Activated CD8-positive, alpha-beta memory T cell treated with anti-CD3 and anti-CD28 coated beads, Interleukin-2, amount 10 ng/mL, durations not matched to agents 7 days and 5 days (primary cell): ENCODE data around the gene DGKI. TPM values are rescaled to one million over a fixed set of nuclear protein-coding genes. Genes with fewer than 3 reads are reported as not detected.

Experiments used
- ATAC-seq: fragments of 150-1000 bp; cut with Tn5 transposase; one replicate; pipeline ENCODE4 v1.10.0; 2021; ENCODE audit warnings: moderate library complexity
- CTCF ChIA-PET: fragments of 350-600 bp; sonication (Branson Sonifier 250); formaldehyde crosslinking; loops from one replicate; lab custom pipeline; 2021; ENCODE audit warnings: antibody characterized with exemption; lab: Charles Lee
- DNase-seq: peaks from one replicate; pipeline ENCODE4 v3.0.0-alpha.2; 2020
- H3K27ac Mint-ChIP-seq: one replicate; pipeline ENCODE4 v1.8.0; 2021; ENCODE audit warnings: mild to moderate bottlenecking, mixed read lengths
- H3K27me3 Mint-ChIP-seq: one replicate; pipeline ENCODE4 v1.8.0; 2021; ENCODE audit warnings: mixed read lengths
- H3K36me3 Mint-ChIP-seq: one replicate; pipeline ENCODE4 v1.8.0; 2021; ENCODE audit warnings: mild to moderate bottlenecking, mixed read lengths
- H3K4me1 Mint-ChIP-seq: one replicate; pipeline ENCODE4 v1.8.0; 2021; ENCODE audit warnings: mixed read lengths
- H3K4me3 Mint-ChIP-seq: one replicate; pipeline ENCODE4 v1.8.0; 2021; ENCODE audit warnings: mild to moderate bottlenecking, moderate library complexity, mixed read lengths
- H3K9me3 Mint-ChIP-seq: one replicate; pipeline ENCODE4 v1.8.0; 2022; ENCODE audit warnings: low read depth, mixed read lengths
- total RNA-seq, 2 experiments: library from RNA; stranded (reverse); gene quantifications; one replicate each; pipeline ENCODE4 v1.2.3, GENCODE V29; 2021

Gene DGKI
- total RNA-seq, 2 experiments from 2014 or later: 2.2 TPM; not detected in 1

GRCh38 chr7:137668404-137668803, 178.4 kb downstream of the DGKI start:
- Mint-ChIP-seq H3K27ac (no peak overlapping the region), H3K4me1 (no peaks in the 10 kb centered on the region)
- CTCF ChIA-PET: interaction anchor here (2.1 kb wide), 1 partner anchor 12 kb away, joined by 9 read pairs; no protein-coding TSS in a partner anchor

GRCh38 chr7:137667633-137668387, 179.0 kb downstream of the DGKI start:
- Mint-ChIP-seq H3K4me1 (no peaks in the 10 kb centered on the region), H3K27me3 (peaks cover 15% of the 10 kb centered on the region), H3K27ac (no peak overlapping the region), H3K9me3 (no peaks in the 10 kb centered on the region), H3K36me3 (no peaks in the 10 kb centered on the region), H3K4me3 (no peak overlapping the region)
- no peak for DNase-seq
- CTCF ChIA-PET: interaction anchor here (2.1 kb wide), 1 partner anchor 11 kb away, joined by 9 read pairs; no protein-coding TSS in a partner anchor
- no peak for ATAC-seq

More at GRCh38 chr7:137668404-137668803, 178.4 kb downstream of the DGKI start:
- DNase-seq (no peak), ATAC-seq (no peak)
- Mint-ChIP-seq H3K27me3 (peaks cover 15% of the 10 kb centered on the region), H3K36me3 (no peaks in the 10 kb centered on the region), H3K4me3 (no peak overlapping the region), H3K9me3 (no peaks in the 10 kb centered on the region)

GRCh38 chr7:137664846-137665245, 181.9 kb downstream of the DGKI start:
- H3K9me3 Mint-ChIP-seq: no peaks in the 10 kb centered on the region
- DNase-seq (no peak), ATAC-seq (no peak)
- no peak overlapping the region for H3K27ac Mint-ChIP-seq
- H3K27me3 Mint-ChIP-seq: peaks cover 13% of the 10 kb centered on the region
- CTCF ChIA-PET: interaction anchor here (1.0 kb wide), 1 partner anchor 199 kb away, joined by 3 read pairs; no protein-coding TSS in a partner anchor
- H3K36me3 Mint-ChIP-seq: no peaks in the 10 kb centered on the region
- H3K4me1 Mint-ChIP-seq: no peaks in the 10 kb centered on the region
- no peak overlapping the region for H3K4me3 Mint-ChIP-seq

DNA sequence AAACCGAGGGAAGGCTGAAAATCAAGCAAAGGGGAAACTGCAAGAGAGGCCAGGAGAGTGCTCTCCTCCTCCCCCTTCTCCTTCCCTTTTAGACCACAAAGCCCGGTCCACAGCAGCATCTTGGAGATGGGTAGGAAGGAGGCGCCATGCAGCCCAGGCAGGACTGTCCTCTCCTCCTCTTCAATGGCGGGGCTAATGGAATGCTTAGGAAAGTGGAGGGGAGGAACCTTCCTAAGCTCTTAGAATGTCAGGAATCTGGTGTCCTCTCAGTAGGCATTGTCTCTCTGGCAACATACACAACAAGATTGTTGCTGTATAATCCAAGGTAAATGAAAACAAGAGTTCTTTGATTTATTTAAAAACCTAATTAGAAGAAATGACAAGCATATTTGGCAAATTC, 185.1 kb downstream of the DGKI start:
- CTCF ChIA-PET: interaction anchor here (0.6 kb wide), 1 partner anchor 18 kb away, joined by 3 read pairs; no protein-coding TSS in a partner anchor
- Mint-ChIP-seq H3K4me1 (no peaks in the 10 kb centered on the region), H3K27me3 (peaks cover 15% of the 10 kb centered on the region), H3K9me3 (no peaks in the 10 kb centered on the region), H3K4me3 (no peak overlapping the region), H3K27ac (no peak overlapping the region), H3K36me3 (no peaks in the 10 kb centered on the region)
- DNase-seq (no peak), ATAC-seq (no peak)

GRCh38 chr7:137658190-137658900, 188.4 kb downstream of the DGKI start:
- Mint-ChIP-seq H3K4me1 (no peaks in the 10 kb centered on the region), H3K27me3 (peaks cover 9% of the 10 kb centered on the region), H3K9me3 (no peaks in the 10 kb centered on the region), H3K27ac (no peak overlapping the region), H3K36me3 (no peaks in the 10 kb centered on the region), H3K4me3 (no peak overlapping the region)
- CTCF ChIA-PET: no interaction called here
- no peak for DNase-seq
- no peak for ATAC-seq

DNA sequence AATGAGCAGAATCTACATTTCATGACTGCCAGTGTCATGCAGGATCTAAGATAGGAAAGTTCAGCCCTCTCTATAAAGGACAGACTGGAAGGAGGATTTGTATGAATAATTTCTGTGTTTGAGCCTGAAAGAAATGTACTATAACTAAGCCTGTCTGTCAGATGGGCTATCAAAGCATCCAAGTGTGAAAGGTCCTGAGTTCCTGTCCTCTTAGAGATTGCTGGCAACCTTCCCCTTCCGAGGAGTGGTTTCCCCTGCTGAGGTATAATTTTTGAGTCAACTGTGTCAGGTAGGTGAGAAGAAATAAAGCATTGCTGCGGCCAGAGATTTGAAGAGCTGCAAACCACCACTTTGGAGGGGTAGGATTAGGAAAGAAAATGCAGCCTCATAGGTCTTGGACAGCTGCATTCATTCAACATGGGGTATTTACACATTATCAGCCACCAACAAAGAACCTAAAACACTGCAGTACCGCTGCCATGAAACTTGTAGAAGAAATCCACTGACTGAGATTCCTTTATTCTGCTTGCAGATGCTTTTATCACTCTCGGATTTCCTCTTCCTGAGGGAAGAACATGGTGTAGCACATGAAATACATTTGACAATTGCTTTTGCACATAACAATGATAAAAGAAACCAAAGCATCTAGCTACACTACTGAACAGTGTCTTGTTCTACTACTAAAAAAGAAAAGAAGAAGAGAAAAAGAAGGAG, 189.1 kb downstream of the DGKI start:
- H3K36me3 Mint-ChIP-seq: no peaks in the 10 kb centered on the region
- no peak overlapping the region for H3K27ac Mint-ChIP-seq
- CTCF ChIA-PET: interaction anchor here (1.3 to 4.2 kb wide), 4 partner anchors 10 to 350 kb away, joined by 3 to 25 read pairs (median 6); no protein-coding TSS in a partner anchor
- H3K4me3 Mint-ChIP-seq: no peak overlapping the region
- ATAC-seq: no peak
- H3K4me1 Mint-ChIP-seq: no peaks in the 10 kb centered on the region
- H3K9me3 Mint-ChIP-seq: no peaks in the 10 kb centered on the region
- no peak for DNase-seq
- peaks cover 9% of the 10 kb centered on the region for H3K27me3 Mint-ChIP-seq

DNA sequence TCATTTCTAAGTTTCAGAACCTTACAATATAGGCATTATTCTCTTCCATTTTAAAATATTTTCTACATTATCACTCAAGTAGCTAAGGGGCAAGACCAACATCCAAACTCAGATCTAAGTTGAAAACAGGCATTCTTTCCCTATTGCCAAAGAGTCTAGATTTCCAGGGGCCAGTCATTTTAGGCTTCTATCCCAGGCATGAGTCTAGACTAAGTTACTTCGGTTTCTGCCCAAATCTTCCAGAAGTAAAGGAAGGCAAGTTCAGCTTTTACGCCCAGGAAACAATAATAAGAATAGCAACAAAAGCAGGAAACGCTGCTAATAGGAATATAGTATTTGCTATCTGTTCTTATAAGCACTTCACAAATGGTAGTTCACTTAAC, 189.9 kb downstream of the DGKI start:
- no peak for DNase-seq
- Mint-ChIP-seq H3K4me1 (no peaks in the 10 kb centered on the region), H3K9me3 (no peaks in the 10 kb centered on the region), H3K4me3 (no peak overlapping the region), H3K27ac (no peak overlapping the region), H3K27me3 (peaks cover 9% of the 10 kb centered on the region), H3K36me3 (no peaks in the 10 kb centered on the region)
- CTCF ChIA-PET: interaction anchor here (0.8 to 4.2 kb wide), 22 partner anchors 11 to 360 kb away, joined by 3 to 25 read pairs (median 4); no protein-coding TSS in a partner anchor
- ATAC-seq: no peak

- CTCF ChIA-PET: interaction anchor here (0.8 to 4.2 kb wide), 26 partner anchors 11 to 360 kb away, joined by 3 to 25 read pairs (median 3); no protein-coding TSS in a partner anchor
- Mint-ChIP-seq H3K4me1 (no peaks in the 10 kb centered on the region), H3K36me3 (no peaks in the 10 kb centered on the region), H3K27ac (no peak overlapping the region), H3K27me3 (peaks cover 9% of the 10 kb centered on the region), H3K9me3 (no peaks in the 10 kb centered on the region), H3K4me3 (no peak overlapping the region)
- DNase-seq: peak; percentile 73
- peak; percentile 47 for ATAC-seq
These were observed 190.4 kb downstream of the DGKI start for GRCh38 chr7:137656227-137656849.

DNA sequence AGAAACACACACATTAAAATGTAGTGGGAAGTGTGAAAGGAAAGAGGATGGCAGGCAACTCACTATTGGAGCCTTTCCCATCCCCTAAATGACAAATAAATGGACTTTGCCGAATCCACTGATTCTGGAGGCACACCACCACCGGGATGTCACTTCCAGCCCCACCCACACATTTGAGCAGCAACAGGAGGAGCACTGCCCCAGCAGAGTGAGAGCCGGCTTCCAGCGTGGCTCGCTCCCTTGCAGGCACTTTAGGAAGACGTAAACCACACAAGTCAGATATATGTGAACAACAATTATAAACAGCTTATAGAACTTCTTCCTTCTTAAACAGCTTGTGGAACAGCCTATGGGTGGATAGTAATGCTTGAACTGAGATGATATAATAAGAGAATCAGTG, 191.0 kb downstream of the DGKI start:
- Mint-ChIP-seq H3K4me1 (no peaks in the 10 kb centered on the region), H3K27ac (no peak overlapping the region), H3K27me3 (peaks cover 9% of the 10 kb centered on the region), H3K36me3 (no peaks in the 10 kb centered on the region), H3K9me3 (no peaks in the 10 kb centered on the region), H3K4me3 (no peak overlapping the region)
- DNase-seq (no peak), ATAC-seq (no peak)
- CTCF ChIA-PET: interaction anchor here (0.8 to 4.2 kb wide), 22 partner anchors 11 to 361 kb away, joined by 3 to 25 read pairs (median 3); no protein-coding TSS in a partner anchor

DNA sequence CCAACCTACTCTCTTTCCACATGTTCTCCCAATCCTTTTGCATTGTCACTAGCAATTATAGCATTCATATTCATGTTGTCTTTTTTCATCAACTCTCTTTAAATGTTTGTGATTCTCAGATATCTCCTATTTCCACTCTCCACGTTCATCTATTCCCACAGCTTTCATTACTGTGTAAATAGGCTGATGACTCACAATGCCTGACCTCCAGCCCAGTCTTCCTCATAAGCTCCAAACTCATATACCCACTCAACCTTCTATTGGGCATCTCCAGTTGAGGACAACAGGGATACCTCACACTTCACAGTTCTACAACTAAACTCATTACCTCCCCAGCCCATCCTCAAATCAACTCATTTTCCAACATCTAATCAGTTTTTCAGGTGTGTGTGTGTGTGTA, 194.1 kb downstream of the DGKI start:
- no peak for ATAC-seq
- no peaks in the 10 kb centered on the region for H3K9me3 Mint-ChIP-seq
- H3K36me3 Mint-ChIP-seq: no peaks in the 10 kb centered on the region
- H3K4me3 Mint-ChIP-seq: no peak overlapping the region
- H3K27ac Mint-ChIP-seq: no peak overlapping the region
- peaks cover 3% of the 10 kb centered on the region for H3K27me3 Mint-ChIP-seq
- no peak for DNase-seq
- no peaks in the 10 kb centered on the region for H3K4me1 Mint-ChIP-seq
- CTCF ChIA-PET: interaction anchor here (0.7 to 1.4 kb wide), 2 partner anchors 50 to 251 kb away, joined by 3 to 5 read pairs; no protein-coding TSS in a partner anchor

DNA sequence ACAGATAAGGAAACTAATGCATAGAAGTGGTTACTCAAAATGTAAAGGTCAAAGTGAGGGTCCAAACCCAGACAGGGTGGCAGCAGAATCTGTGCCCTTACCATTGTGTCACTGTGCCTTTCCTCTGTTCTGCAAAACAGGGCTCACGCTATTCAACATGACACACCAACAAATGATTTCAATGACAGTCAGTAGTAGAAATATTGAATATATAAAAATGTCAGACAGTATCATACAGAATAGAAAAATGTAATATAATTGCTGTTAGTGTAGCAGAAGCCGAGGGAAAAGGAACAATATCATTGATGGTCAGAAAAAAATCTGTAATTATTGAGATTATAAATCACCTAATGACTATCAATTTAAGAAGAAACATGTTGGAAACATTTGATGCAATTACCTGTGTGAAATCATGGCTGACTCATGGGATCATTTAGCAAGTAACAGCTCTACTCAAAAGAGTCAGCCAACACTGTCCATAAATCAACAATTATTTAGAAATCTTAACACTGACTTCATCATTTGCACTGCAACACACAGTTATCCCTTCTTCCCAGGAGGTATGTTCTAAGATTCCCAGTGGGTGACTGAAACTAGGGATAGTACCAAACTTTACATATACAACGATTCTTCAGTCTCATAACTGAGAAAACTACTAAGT, 198.7 kb downstream of the DGKI start:
- Mint-ChIP-seq H3K27ac (no peak overlapping the region), H3K36me3 (no peaks in the 10 kb centered on the region), H3K4me3 (no peak overlapping the region), H3K9me3 (no peaks in the 10 kb centered on the region), H3K27me3 (peaks cover 3% of the 10 kb centered on the region), H3K4me1 (no peaks in the 10 kb centered on the region)
- ATAC-seq (no peak), DNase-seq (no peak)
- CTCF ChIA-PET: no interaction called here

GRCh38 chr7:137642472-137642871, 204.3 kb downstream of the DGKI start:
- Mint-ChIP-seq H3K27me3 (peaks cover 3% of the 10 kb centered on the region), H3K9me3 (no peaks in the 10 kb centered on the region), H3K27ac (no peak overlapping the region), H3K4me3 (no peak overlapping the region), H3K4me1 (no peaks in the 10 kb centered on the region), H3K36me3 (no peaks in the 10 kb centered on the region)
- CTCF ChIA-PET: interaction anchor here (0.7 to 1.1 kb wide), 2 partner anchors 14 to 290 kb away, joined by 3 to 4 read pairs; no protein-coding TSS in a partner anchor
- ATAC-seq: no peak
- no peak for DNase-seq
